Measurements from ENCODE around the gene TMEM181.
"Not testable (repeated sequence)": the region's sequence is repeated elsewhere in the genome, so short reads cannot be mapped to it uniquely, and the experiment has no call there.

TMEM181 gene

GRCh38 chr6:158603261-158604047 lies 43.6 kb downstream of the TMEM181 start:
- DNase-seq = no peak

- DNase-seq = no peak
Observed at GRCh38 chr6:158604048-158604406, 44.1 kb downstream of the TMEM181 start.

- peak; percentile 76 for DNase-seq
Observed at GRCh38 chr6:158605266-158605878, 45.5 kb downstream of the TMEM181 start.

GRCh38 chr6:158606011-158606410 lies 46.1 kb downstream of the TMEM181 start:
- not testable (repeated sequence) for DNase-seq

- DNase-seq = no peak
Observed at GRCh38 chr6:158606935-158607334, 47.0 kb downstream of the TMEM181 start.

- no peak for DNase-seq
Observed at GRCh38 chr6:158607411-158608170, 47.7 kb downstream of the TMEM181 start.

GRCh38 chr6:158608221-158608620 lies 48.3 kb downstream of the TMEM181 start:
- no peak for DNase-seq

- no peak for DNase-seq
Observed at GRCh38 chr6:158609455-158610155, 49.7 kb downstream of the TMEM181 start.

- no peak for DNase-seq
Observed at GRCh38 chr6:158610319-158610968, 50.6 kb downstream of the TMEM181 start.

- no peak for DNase-seq
Observed at GRCh38 chr6:158611039-158611438, 51.1 kb downstream of the TMEM181 start.

GRCh38 chr6:158611541-158612370 lies 51.9 kb downstream of the TMEM181 start:
- no peak for DNase-seq

- not testable (repeated sequence) for DNase-seq
Observed at GRCh38 chr6:158614606-158615005, 54.7 kb downstream of the TMEM181 start.

- DNase-seq = not testable (repeated sequence)
Observed at GRCh38 chr6:158618289-158618688, 58.4 kb downstream of the TMEM181 start.

- DNase-seq = no peak
Observed at GRCh38 chr6:158619922-158620801, 60.3 kb downstream of the TMEM181 start.

- no peak for DNase-seq
Observed at GRCh38 chr6:158620963-158621693, 61.2 kb downstream of the TMEM181 start.

GRCh38 chr6:158621694-158622544 lies 62.0 kb downstream of the TMEM181 start:
- no peak for DNase-seq

- DNase-seq = no peak
Observed at GRCh38 chr6:158622545-158623190, 62.8 kb downstream of the TMEM181 start.

Measured in fibroblast of upper back skin (primary cell).